Stomach (tissue), 9 donors: ENCODE results near the gene KRTAP10-3. TPM values are rescaled to one million over a fixed set of nuclear protein-coding genes. Genes with fewer than 3 reads are reported as not detected.
A peak's percentile ranks its signal among the peaks of the same experiment; 100 is the strongest.
"Not testable (repeated sequence)": the region's sequence is repeated elsewhere in the genome, so short reads cannot be mapped to it uniquely, and the experiment has no call there.

Experiments used
- DNase-seq, 2 donors: peaks; one replicate each; pipeline versions ENCODE4 v3.0.0 to v3.0.0-alpha.2; 2013 to 2019
- H3K27ac ChIP-seq, 5 donors: fragments of 200-600 bp in 4 of 5; sonication (generic) in 4 of 5; one replicate each; pipeline ENCODE4 v1.5.1; 2013 to 2019; ENCODE audit warnings: mild to moderate bottlenecking in 1 of 5, moderate library complexity in 1 of 5
- H3K27me3 ChIP-seq, 3 donors: fragments of 200-600 bp; sonication (generic); one replicate each; pipeline ENCODE4 v1.5.1; 2017 to 2019; ENCODE audit warnings: mixed run types in 1 of 3
- H3K36me3 ChIP-seq, 4 donors: fragments of 200-600 bp; sonication (generic); 1 replicate in 3 of 4; 2 replicates in 1 of 4; pipeline ENCODE4 v1.5.1; 2016 to 2019
- H3K4me1 ChIP-seq, 4 donors: fragments of 200-600 bp; sonication (generic); one replicate each; pipeline ENCODE4 v1.5.1; 2016 to 2019
- H3K4me3 ChIP-seq, 4 donors: fragments of 200-600 bp; sonication (generic) in 3 of 4; one replicate each; pipeline ENCODE4 v1.5.1; 2016 to 2019; ENCODE audit warnings: mild to moderate bottlenecking in 1 of 4
- H3K9me3 ChIP-seq, 4 donors: fragments of 200-600 bp; sonication (generic); one replicate each; pipeline ENCODE4 v1.5.1; 2016 to 2019
- EP300 ChIP-seq: sonication (generic); formaldehyde crosslinking; IDR thresholded peaks from one replicate; pipeline ENCODE4 v1.6.1; 2017; ENCODE audit warnings: antibody characterized with exemption
- POLR2A ChIP-seq, 4 donors: fragments of 450-650 bp; IDR thresholded peaks; one replicate each; pipeline ENCODE4 v1.6.1; 2016; ENCODE audit warnings: antibody characterized with exemption in 4 of 4, control low read depth in 2 of 4, mild to moderate bottlenecking in 1 of 4, moderate library complexity in 1 of 4
- POLR2AphosphoS5 ChIP-seq, 3 donors: sonication (generic); formaldehyde crosslinking; IDR thresholded peaks; one replicate each; pipeline ENCODE4 v1.6.1; 2016; ENCODE audit warnings: antibody characterized with exemption in 3 of 3
- WGBS, 5 donors: extraction: QIAGEN DNeasy Blood & Tissue Kit in 3 of 5; methylation state at CpG; one replicate each; pipeline versions ENCODE4 v1.1.5 to v1.1.7; 2013 to 2018; 5-methylcytosine and 5-hydroxymethylcytosine counted together
- intact Hi-C: fragments of 100-400 bp; cut with DNase I; formaldehyde crosslinking; loops from one replicate; pipeline ENCODE4 v1.15.1; 2023; ENCODE audit warnings: low total_unique reads
- polyA plus RNA-seq, 3 donors: library from polyadenylated mRNA; stranded (reverse); fragments of 200-250 nt; gene quantifications; one replicate each; pipeline ENCODE4 v1.2.3, GENCODE V29; 2013
- total RNA-seq, 5 donors: library from RNA; depleted of rRNA; stranded (reverse); fragments of >200 nt; gene quantifications; one replicate each; pipeline versions ENCODE4 v1.1.0 to v1.2.3, GENCODE V29; 2014 to 2016
- TF ChIP-seq, protein P1 (sequence below), 7 experiments: fragments of 450-650 bp in 4 of 7; fragments of 200-600 bp in 3 of 7; sonication (generic) in 3 of 7; IDR thresholded peaks; one replicate each; pipeline ENCODE4 v1.5.1; 2016 to 2019; ENCODE audit warnings: antibody characterized with exemption in 7 of 7, control low read depth in 2 of 7, mild to moderate bottlenecking in 1 of 7
- donor health status: healthy with polysubstance abuse.
- donor health status: Bipolar disorder and iron deficiency.
- donor health status: healthy.

Gene KRTAP10-3
- total and polyA plus RNA-seq, 8 donors = not detected

DNA sequence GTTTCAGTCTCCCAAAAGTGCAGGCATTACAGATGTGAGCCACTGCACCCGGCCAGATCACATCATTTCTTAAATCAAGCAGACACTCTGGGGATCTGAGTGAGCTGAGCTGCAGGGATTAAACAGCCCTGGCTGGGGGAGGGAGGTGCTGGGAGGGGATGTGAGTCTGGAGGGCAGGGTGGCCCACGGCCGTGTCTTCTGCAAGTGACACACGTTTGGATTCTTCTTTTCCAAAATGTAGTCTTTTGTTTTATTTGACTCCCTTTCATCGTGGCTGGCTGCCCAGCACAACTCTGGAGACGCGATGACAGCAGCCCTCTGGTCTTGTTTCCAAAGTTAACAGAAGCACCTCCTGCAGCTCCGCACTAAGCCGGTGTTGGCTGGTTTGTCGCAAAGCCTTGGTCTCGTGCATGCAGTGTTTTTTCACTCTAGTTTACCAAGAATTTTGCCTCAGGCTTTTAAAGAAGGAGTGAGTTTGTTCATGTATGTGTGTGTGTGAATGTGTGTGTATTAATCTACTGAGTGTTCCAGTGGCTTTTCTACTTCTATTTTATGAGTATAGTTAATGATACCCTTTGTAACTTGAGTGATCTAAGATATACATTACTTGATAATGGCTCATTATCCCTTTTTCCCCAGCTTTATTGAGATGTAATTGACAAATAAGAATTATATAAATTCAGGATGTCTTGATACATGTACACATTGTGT, 24.6 kb upstream of the KRTAP10-3 start:
- Histone ChIP-seq H3K4me1 (no peaks in the 10 kb centered on the region), H3K27me3 (peaks cover 0 to 53% (median 6%) of the 10 kb centered on the region in 3 donors), H3K9me3 (peaks cover 0 to 30% (median 17%) of the 10 kb centered on the region in 4 donors), H3K36me3 (no peaks in the 10 kb centered on the region), H3K4me3 (no peak overlapping the region), H3K27ac (no peak overlapping the region)
- TF ChIP-seq POLR2AphosphoS5 (IDR thresholded peaks at IDR 0.05) (no peak), EP300 (no peak), POLR2A (IDR thresholded peaks at IDR 0.05) (no peak)
- TF ChIP-seq, protein P1, sequence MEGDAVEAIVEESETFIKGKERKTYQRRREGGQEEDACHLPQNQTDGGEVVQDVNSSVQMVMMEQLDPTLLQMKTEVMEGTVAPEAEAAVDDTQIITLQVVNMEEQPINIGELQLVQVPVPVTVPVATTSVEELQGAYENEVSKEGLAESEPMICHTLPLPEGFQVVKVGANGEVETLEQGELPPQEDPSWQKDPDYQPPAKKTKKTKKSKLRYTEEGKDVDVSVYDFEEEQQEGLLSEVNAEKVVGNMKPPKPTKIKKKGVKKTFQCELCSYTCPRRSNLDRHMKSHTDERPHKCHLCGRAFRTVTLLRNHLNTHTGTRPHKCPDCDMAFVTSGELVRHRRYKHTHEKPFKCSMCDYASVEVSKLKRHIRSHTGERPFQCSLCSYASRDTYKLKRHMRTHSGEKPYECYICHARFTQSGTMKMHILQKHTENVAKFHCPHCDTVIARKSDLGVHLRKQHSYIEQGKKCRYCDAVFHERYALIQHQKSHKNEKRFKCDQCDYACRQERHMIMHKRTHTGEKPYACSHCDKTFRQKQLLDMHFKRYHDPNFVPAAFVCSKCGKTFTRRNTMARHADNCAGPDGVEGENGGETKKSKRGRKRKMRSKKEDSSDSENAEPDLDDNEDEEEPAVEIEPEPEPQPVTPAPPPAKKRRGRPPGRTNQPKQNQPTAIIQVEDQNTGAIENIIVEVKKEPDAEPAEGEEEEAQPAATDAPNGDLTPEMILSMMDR (IDR thresholded peaks at IDR 0.05) = no peak
- DNase-seq = peak in 1 of 2 donors; percentile 45
- intact Hi-C loops = no loop called here
- WGBS, 5 donors = 18 to 29% (median 20%) methylated on average over 11 of the region's 11 CpGs

DNA sequence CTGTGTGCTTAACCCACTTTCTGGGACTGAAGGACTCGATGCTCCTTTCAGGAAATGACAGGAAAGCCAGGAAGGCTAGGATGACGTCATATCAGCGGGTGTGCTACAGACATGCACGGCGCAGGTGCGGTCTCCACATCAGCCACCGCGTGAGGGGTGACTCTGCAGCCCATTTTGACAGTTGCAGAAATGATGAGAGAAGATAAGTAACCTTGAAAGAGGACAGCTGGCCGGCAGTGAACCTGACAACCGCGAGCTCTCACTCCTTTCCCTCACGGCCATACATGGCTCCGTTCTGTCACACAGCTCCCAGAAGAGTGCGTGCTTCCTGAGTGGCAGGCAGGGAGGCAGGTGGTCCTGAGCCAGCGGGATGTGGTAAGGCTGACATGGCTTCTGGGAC, 23.5 kb upstream of the KRTAP10-3 start:
- H3K27me3 ChIP-seq = peaks cover 0 to 53% (median 6%) of the 10 kb centered on the region in 3 donors
- H3K9me3 ChIP-seq = peaks cover 0 to 36% (median 24%) of the 10 kb centered on the region in 4 donors
- H3K4me3 ChIP-seq = no peak overlapping the region
- H3K36me3 ChIP-seq = no peaks in the 10 kb centered on the region
- 74 to 82% (median 79%) methylated on average over 15 of the region's 15 CpGs for WGBS, 5 donors
- no peak for DNase-seq
- no peaks in the 10 kb centered on the region for H3K4me1 ChIP-seq
- TF ChIP-seq, protein P1 (IDR thresholded peaks at IDR 0.05) = no peak
- TF ChIP-seq EP300 (no peak), POLR2A (IDR thresholded peaks at IDR 0.05) (no peak), POLR2AphosphoS5 (IDR thresholded peaks at IDR 0.05) (no peak)
- no peak overlapping the region for H3K27ac ChIP-seq
- intact Hi-C loops = no loop called here

DNA sequence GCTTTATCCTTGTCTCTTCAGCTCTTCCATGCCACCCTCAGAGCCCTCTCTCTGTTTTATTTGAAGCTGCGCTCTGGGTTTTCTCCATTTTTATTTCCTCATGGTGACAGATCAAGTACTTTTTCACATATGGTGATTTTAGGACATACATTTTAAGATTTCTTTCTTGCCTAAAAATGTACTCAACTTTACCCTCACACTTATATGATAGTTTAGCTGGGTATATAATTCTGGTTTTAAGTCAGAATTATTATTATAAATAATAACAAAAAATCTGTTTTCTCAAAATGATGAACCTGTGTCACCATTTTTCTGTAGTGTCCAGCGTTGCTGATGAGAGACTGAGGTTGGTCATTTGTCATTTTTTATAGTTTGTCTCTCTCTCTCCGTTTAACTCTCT, 22.6 kb upstream of the KRTAP10-3 start:
- intact Hi-C loops = no loop called here
- Histone ChIP-seq H3K4me1 (no peaks in the 10 kb centered on the region), H3K27me3 (peaks cover 0 to 48% (median 4%) of the 10 kb centered on the region in 3 donors), H3K36me3 (no peaks in the 10 kb centered on the region), H3K9me3 (peaks cover 0 to 45% (median 32%) of the 10 kb centered on the region in 4 donors), H3K27ac (no peak overlapping the region), H3K4me3 (no peak overlapping the region)
- TF ChIP-seq, protein P1 (IDR thresholded peaks at IDR 0.05) = no peak
- TF ChIP-seq POLR2AphosphoS5 (IDR thresholded peaks at IDR 0.05) = no peak
- TF ChIP-seq POLR2A (IDR thresholded peaks at IDR 0.05) = no peak
- no peak for TF ChIP-seq EP300
- WGBS, 5 donors = 81 to 90% (median 84%) methylated on average over 3 of the region's 3 CpGs
- DNase-seq = no peak

DNA sequence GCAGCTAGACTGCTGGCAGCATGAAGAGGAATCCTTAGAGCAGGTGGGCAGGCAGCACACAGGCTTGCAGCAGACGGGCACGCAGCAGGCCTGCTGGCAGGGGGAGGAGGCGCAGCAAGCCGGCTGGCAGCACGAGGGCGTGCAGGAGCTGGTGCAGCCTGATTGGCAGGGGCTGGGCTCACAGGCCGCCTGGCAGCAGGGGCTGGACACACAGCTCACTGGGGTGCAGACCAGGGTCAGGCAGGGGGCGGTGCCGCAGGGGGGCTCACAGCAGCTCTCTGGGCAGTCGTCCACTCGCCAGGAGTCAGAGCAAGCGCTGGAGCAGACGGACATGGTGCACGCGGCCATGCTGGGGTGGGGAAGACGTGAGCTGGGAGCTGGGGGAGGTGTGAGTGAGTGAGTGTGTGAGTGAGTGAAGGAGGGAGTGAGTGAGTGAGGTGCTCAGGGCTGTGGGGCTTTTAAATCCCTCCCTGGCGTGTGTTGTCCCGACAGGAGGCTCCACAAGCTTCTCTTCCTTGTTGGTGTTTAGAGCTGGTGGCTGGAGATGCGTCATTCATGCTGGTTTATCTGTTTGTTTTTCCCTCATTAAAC, 21.7 kb upstream of the KRTAP10-3 start, which contains the start of gene KRTAP10-5:
KRTAP10-5 (minus strand) TSS at position 374 of the 591 bp plus-strand sequence; CDS start at position 348, 26 bp downstream.
- H3K4me3 ChIP-seq, intact Hi-C loops, DNase-seq, H3K4me1 ChIP-seq, H3K36me3 ChIP-seq, H3K27ac ChIP-seq: not testable (repeated sequence)
- 32 to 45% (median 37%) methylated on average over 12 to 19 of the region's 19 CpGs for WGBS, 5 donors
- H3K27me3 ChIP-seq = peaks cover 0 to 42% (median 0%) of the 10 kb centered on the region in 3 donors
- H3K9me3 ChIP-seq = peaks cover 0 to 46% (median 34%) of the 10 kb centered on the region in 4 donors

DNA sequence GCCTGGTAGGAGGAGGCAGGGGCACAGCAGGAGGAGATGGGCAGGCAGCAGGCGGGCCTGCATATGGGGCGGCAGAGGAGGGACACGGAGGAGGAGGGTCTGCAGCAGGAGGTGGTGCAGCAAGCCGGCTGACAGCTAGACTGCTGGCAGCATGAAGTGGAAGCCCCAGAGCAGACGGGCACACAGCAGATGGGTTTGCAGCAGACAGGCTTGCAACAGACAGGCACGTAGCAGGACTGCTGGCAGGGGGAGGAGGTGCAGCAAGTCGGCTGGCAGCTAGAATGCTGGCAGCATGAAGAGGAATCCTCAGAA, 21.2 kb upstream of the KRTAP10-3 start:
- intact Hi-C loops = no loop called here
- 65 to 81% (median 67%) methylated on average over 7 of the region's 7 CpGs for WGBS, 5 donors
- DNase-seq = no peak

More for the DNA sequence above, 21.2 kb upstream of the KRTAP10-3 start:
- peaks cover 0 to 4% (median 2%) of the 10 kb centered on the region in 4 donors for H3K4me1 ChIP-seq
- H3K27me3 ChIP-seq = peaks cover 0 to 44% (median 0%) of the 10 kb centered on the region in 3 donors
- peaks cover 0 to 46% (median 34%) of the 10 kb centered on the region in 4 donors for H3K9me3 ChIP-seq
- no peak for TF ChIP-seq POLR2A (IDR thresholded peaks at IDR 0.05)
- TF ChIP-seq EP300 = no peak
- TF ChIP-seq, protein P1 (IDR thresholded peaks at IDR 0.05) = no peak
- TF ChIP-seq POLR2AphosphoS5 (IDR thresholded peaks at IDR 0.05) = no peak
- no peaks in the 10 kb centered on the region for H3K36me3 ChIP-seq
- H3K27ac ChIP-seq = no peak overlapping the region
- H3K4me3 ChIP-seq = no peak overlapping the region
